GM12878 (cell line): ENCODE data around the gene ALDH3A2. TPM values are rescaled to one million over a fixed set of nuclear protein-coding genes. Genes with fewer than 3 reads are reported as not detected.

ENCODE experiments used
- ATAC-seq: fragments of 200-7000 bp; cut with Tn5 transposase; 3 replicates; pipeline ENCODE4 v1.9.1; 2020; ENCODE audit warnings: mild to moderate bottlenecking, moderate library complexity
- BruUV-seq: library from RNA; stranded (reverse); fragments of 400-500 nt; replicated peaks from 2 replicates; lab custom pipeline; 2021; lab: Mats Ljungman, UMichigan
- CTCF ChIA-PET: fragments of 300-600 bp; sonication (Branson Sonifier 250); formaldehyde crosslinking; extraction: SDS; loops from one replicate; lab custom pipeline; 2021; ENCODE audit warnings: inconsistent platforms; lab: Yijun Ruan, JAX
- POLR2A ChIA-PET: fragments of 350-600 bp; formaldehyde crosslinking; extraction: SDS; loops from one replicate; lab custom pipeline; 2021; ENCODE audit warnings: inconsistent platforms; lab: Charles Lee
- RAD21 ChIA-PET: fragments of 300-600 bp; sonication (Branson Sonifier 250); formaldehyde crosslinking; loops from one replicate; lab custom pipeline; 2023; ENCODE audit warnings: antibody characterized with exemption; ENCODE audit not compliant: unreplicated experiment; lab: Charles Lee
- SMC1A ChIA-PET: fragments of 300-600 bp; sonication (Branson Sonifier 250); formaldehyde crosslinking; loops from one replicate; lab custom pipeline; 2023; ENCODE audit not compliant: unreplicated experiment, uncharacterized antibody; lab: Charles Lee
- DNase-seq: peaks from one replicate; pipeline ENCODE4 v3.0.0-alpha.2; 2011; ENCODE audit warnings: low read depth, low spot score
- FAIRE-seq: peaks from 3 replicates; lab custom pipeline; 2011; peaks lifted over from hg19 to GRCh38; lab: Jason Lieb, UNC
- H2AFZ ChIP-seq: 2 replicates; pipeline ENCODE4 v1.6.0; 2011; ENCODE audit warnings: low read depth, low read length, control low read depth; ENCODE audit not compliant: control insufficient read depth
- H3K27ac ChIP-seq: 2 replicates; pipeline ENCODE4 v1.5.1; 2011; ENCODE audit warnings: control low read depth; ENCODE audit not compliant: control insufficient read depth, insufficient read depth
- H3K27me3 ChIP-seq, 2 experiments: replicated peaks in 1 of 2; 2 replicates each; pipeline versions ENCODE4 v1.6.0 to v1.6.1; 2011; ENCODE audit warnings: low read length in 1 of 2; ENCODE audit not compliant: control insufficient read depth in 2 of 2, insufficient read depth in 2 of 2
- H3K36me3 ChIP-seq, 2 experiments: 2 replicates each; pipeline ENCODE4 v1.5.1; 2011; ENCODE audit warnings: low read length in 1 of 2; ENCODE audit not compliant: control insufficient read depth in 2 of 2, insufficient read depth in 2 of 2
- H3K4me1 ChIP-seq: 2 replicates; pipeline ENCODE4 v1.6.1; 2011; ENCODE audit warnings: mild to moderate bottlenecking, low read length, moderate library complexity, mixed read lengths; ENCODE audit not compliant: control insufficient read depth, insufficient read depth
- H3K4me2 ChIP-seq: 2 replicates; pipeline ENCODE4 v1.6.0; 2011; ENCODE audit warnings: control low read depth; ENCODE audit not compliant: control insufficient read depth, insufficient read depth
- H3K4me3 ChIP-seq: fragments of 200-600 bp; sonication (generic); 2 replicates; pipeline ENCODE4 v1.5.1; 2016
- H3K79me2 ChIP-seq: 2 replicates; pipeline ENCODE4 v1.6.0; 2011; ENCODE audit warnings: low read length; ENCODE audit not compliant: control insufficient read depth, insufficient read depth
- H3K9ac ChIP-seq: 2 replicates; pipeline ENCODE4 v1.8.0; 2011; ENCODE audit warnings: low read length, control low read depth, mixed read lengths; ENCODE audit not compliant: control insufficient read depth, insufficient read depth
- H3K9me3 ChIP-seq: replicated peaks from 3 replicates; pipeline ENCODE4 v1.5.1; 2011; ENCODE audit warnings: mild to moderate bottlenecking, low read length; ENCODE audit not compliant: control insufficient read depth, insufficient read depth
- H4K20me1 ChIP-seq: 2 replicates; pipeline ENCODE4 v1.6.0; 2011; ENCODE audit not compliant: control insufficient read depth, insufficient read depth
- CBX3 ChIP-seq: fragments of 200-600 bp; sonication (generic); IDR thresholded peaks from 2 replicates; pipeline ENCODE4 v1.6.1; 2016; ENCODE audit warnings: low read depth, borderline replicate concordance
- ELK1 ChIP-seq: IDR thresholded peaks from 2 replicates; pipeline ENCODE4 v1.6.1; 2012; ENCODE audit warnings: low read depth, low read length, improper control_type of control experiment
- EP300 ChIP-seq, 2 experiments: fragments of 150-350 bp in 1 of 2; IDR thresholded peaks; 2 replicates each; pipeline ENCODE4 v1.6.1; 2011 to 2012; ENCODE audit warnings: low read depth in 2 of 2, low read length in 2 of 2, borderline replicate concordance in 1 of 2, improper control_type of control experiment in 1 of 2, inconsistent platforms in 1 of 2; ENCODE audit not compliant: control insufficient read depth in 1 of 2
- EZH2 ChIP-seq: IDR thresholded peaks from 2 replicates; pipeline ENCODE4 v1.6.1; 2012; ENCODE audit warnings: low read depth, mild to moderate bottlenecking, control low read depth, inconsistent platforms, low read length, borderline replicate concordance; ENCODE audit not compliant: control insufficient read depth
- HCFC1 ChIP-seq: fragments of 150-350 bp; IDR thresholded peaks from 2 replicates; pipeline ENCODE4 v1.6.1; 2014; ENCODE audit warnings: low read length
- MAX ChIP-seq: IDR thresholded peaks from 2 replicates; pipeline ENCODE4 v1.6.1; 2012; ENCODE audit warnings: low read depth, low read length, improper control_type of control experiment
- NR2C2 ChIP-seq: IDR thresholded peaks from 2 replicates; pipeline ENCODE4 v1.6.1; 2011; ENCODE audit warnings: borderline replicate concordance, low read depth; ENCODE audit not compliant: control insufficient read depth, insufficient read length
- SUPT20H ChIP-seq: IDR thresholded peaks from 2 replicates; pipeline ENCODE4 v1.6.1; 2011; ENCODE audit warnings: low read depth, mild to moderate bottlenecking, low read length, moderate library complexity, borderline replicate concordance; ENCODE audit not compliant: control insufficient read depth
- USF2 ChIP-seq: IDR thresholded peaks from 2 replicates; pipeline ENCODE4 v1.6.1; 2011; ENCODE audit warnings: low read depth, low read length, improper control_type of control experiment, borderline replicate concordance
- ZNF592 ChIP-seq: fragments of 450-650 bp; IDR thresholded peaks from 2 replicates; pipeline ENCODE4 v1.6.1; 2017; ENCODE audit warnings: mild to moderate bottlenecking, moderate library complexity
- ZZZ3 ChIP-seq: IDR thresholded peaks from 2 replicates; pipeline ENCODE4 v1.6.1; 2011; ENCODE audit warnings: low read depth; ENCODE audit not compliant: control insufficient read depth, insufficient read length
- WGBS: methylation state at CpG from one replicate; pipeline ENCODE4 v1.1.6; 2016; ENCODE audit warnings: low lambda C conversion rate; ENCODE audit not compliant: insufficient replicate concordance, insufficient coverage; ENCODE audit errors: missing lambda C conversion rate; 5-methylcytosine and 5-hydroxymethylcytosine counted together
- in situ Hi-C: fragments of 300-500 bp; cut with MboI; formaldehyde crosslinking; loops from 9 replicates; pipeline ENCODE4 v1.14.3; 2018; ENCODE audit warnings: mixed read lengths
- intact Hi-C: fragments of 100-400 bp; cut with micrococcal nuclease; formaldehyde crosslinking; loops from one replicate; pipeline ENCODE4 v1.14.2; 2022; ENCODE audit not compliant: unreplicated experiment
- polyA plus RNA-seq, 11 experiments: library from polyadenylated mRNA; depleted of rRNA in 4 of 11; unstranded in 6 of 11; stranded (reverse) in 5 of 11; fragments of >200 nt; fragmentation: Nextera tagmentation in 4 of 11; fragmentation: Illumina TruSeq in 1 of 11; extraction: Ambion mirVana in 4 of 11; extraction: Trizol in 1 of 11; gene quantifications; 1 replicate in 1 of 11; 2 replicates in 10 of 11; pipeline versions ENCODE4 v1.2.1 to v1.2.3, GENCODE V29; 2011 to 2016; ENCODE audit warnings: inconsistent platforms in 2 of 11, missing spikeins in 2 of 11, low read depth in 1 of 11
- total RNA-seq, 4 experiments: library from RNA; depleted of rRNA in 3 of 4; stranded (reverse); fragments of >200 nt in 3 of 4; fragmentation: Illumina TruSeq in 1 of 4; extraction: Trizol in 1 of 4; gene quantifications; 2 replicates each; pipeline versions ENCODE4 v1.2.1 to v1.2.3, GENCODE V29; 2013 to 2021
- TF ChIP-seq, protein P1 (sequence below): IDR thresholded peaks from 2 replicates; pipeline ENCODE4 v1.6.1; 2011; ENCODE audit warnings: borderline replicate concordance, low read depth, mild to moderate bottlenecking, moderate library complexity, mixed read lengths, low read length; ENCODE audit not compliant: insufficient read depth; ENCODE audit errors: extremely low read length

The ALDH3A2 gene
- total and polyA plus RNA-seq, 10 of the 15 experiments (the other 5 are each of a cell fraction or from before 2014, with no cell fraction given): 5.0 to 37.0 (median 26.1) TPM

DNA sequence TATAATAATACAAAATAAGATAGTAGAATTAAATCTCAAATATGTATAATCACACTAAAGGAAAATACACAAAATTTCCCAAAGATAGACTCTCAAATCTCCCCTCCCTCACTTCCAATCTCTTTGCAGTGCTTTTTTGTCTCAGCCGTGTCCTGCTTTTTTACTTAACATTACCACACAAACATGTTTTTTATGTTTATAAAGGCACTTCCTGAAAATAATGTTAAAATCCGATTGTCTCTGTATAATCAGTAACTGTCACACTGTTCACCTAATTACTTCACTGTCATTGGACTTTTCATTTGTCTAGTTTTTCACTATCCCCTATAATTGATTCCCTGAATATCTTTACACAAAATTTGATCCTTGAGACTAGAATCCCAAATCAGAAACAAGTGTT lies 38.2 kb upstream of the ALDH3A2 start (continued):
- TF ChIP-seq ZNF592 (no peak), MAX (no peak)
- TF ChIP-seq, all 136 proteins: peak for 0

- CTCF ChIA-PET: interaction anchor here (1.0 kb wide), 1 partner anchor 11 kb away, joined by 3 read pairs; no protein-coding TSS in a partner anchor
- H3K4me2 ChIP-seq: no peak overlapping the region
- in situ Hi-C loops: no loop called here
- TF ChIP-seq SUPT20H (no peak), USF2 (no peak), HCFC1 (no peak), CBX3 (no peak), NR2C2 (no peak), ZZZ3 (no peak), EZH2 (no peak), ELK1 (no peak), EP300 (IDR thresholded peaks at IDR 0.05; ENCODE audit: borderline replicate concordance in 1 of 2, control insufficient read depth in 1 of 2, low read depth in 2 of 2, low read length in 2 of 2) (no peak)
- TF ChIP-seq, protein P1, sequence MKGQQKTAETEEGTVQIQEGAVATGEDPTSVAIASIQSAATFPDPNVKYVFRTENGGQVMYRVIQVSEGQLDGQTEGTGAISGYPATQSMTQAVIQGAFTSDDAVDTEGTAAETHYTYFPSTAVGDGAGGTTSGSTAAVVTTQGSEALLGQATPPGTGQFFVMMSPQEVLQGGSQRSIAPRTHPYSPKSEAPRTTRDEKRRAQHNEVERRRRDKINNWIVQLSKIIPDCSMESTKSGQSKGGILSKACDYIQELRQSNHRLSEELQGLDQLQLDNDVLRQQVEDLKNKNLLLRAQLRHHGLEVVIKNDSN: no peak
Measured at GRCh38 chr17:19610879-19611278, 37.7 kb upstream of the ALDH3A2 start.

More at GRCh38 chr17:19610879-19611278, 37.7 kb upstream of the ALDH3A2 start:
- H2AFZ ChIP-seq: no peak overlapping the region
- H3K79me2 ChIP-seq: no peaks in the 10 kb centered on the region
- FAIRE-seq: no peak
- POLR2A ChIA-PET: no interaction called here
- DNase-seq: no peak
- ATAC-seq: no peak
- H3K4me3 ChIP-seq: no peak overlapping the region
- SMC1A ChIA-PET: interaction anchor here (1.2 kb wide), 1 partner anchor 32 kb away, joined by 4 read pairs; no protein-coding TSS in a partner anchor
- no peaks in the 10 kb centered on the region for H3K36me3 ChIP-seq
- RAD21 ChIA-PET: no interaction called here
- H3K9ac ChIP-seq: no peak overlapping the region
- 0% methylated on average over 2 of the region's 5 CpGs for WGBS
- H3K4me1 ChIP-seq: no peaks in the 10 kb centered on the region
- no peak overlapping the region for H3K27ac ChIP-seq
- no peaks in the 10 kb centered on the region; a peak in 1 of 4 replicates for H3K27me3 ChIP-seq
- intact Hi-C loops: no loop called here
- no TSS peak for BruUV-seq
- H4K20me1 ChIP-seq: no peaks in the 10 kb centered on the region
- no peaks in the 10 kb centered on the region for H3K9me3 ChIP-seq
